ENCODE measurements around the gene NPVF.

The NPVF gene

DNA sequence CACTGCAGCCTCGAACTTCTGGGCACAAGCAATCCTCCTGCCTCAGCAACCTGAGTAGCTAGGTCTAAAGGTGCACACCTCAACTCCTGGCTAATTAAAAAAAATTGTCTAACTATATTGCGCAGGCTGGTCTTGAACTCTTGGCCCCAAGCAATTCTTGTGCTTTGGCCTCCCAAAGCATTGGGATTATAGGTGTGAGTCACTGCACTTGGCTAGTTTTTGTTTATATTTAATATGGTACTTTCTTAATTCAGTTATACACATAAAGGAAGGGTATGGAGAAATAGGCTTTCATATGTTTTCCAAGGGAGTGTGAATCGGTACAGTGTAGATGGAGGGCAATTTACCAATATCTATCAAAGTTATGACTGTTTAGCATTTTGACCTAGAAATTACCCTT lies 20.4 kb downstream of the NPVF start:
- DNase-seq (ENCODE audit: low read depth), result no peak
- no peak overlapping the region for H3K4me3 ChIP-seq (ENCODE audit: low read depth, low read length)
- TF ChIP-seq, protein P1, sequence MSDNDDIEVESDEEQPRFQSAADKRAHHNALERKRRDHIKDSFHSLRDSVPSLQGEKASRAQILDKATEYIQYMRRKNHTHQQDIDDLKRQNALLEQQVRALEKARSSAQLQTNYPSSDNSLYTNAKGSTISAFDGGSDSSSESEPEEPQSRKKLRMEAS (IDR thresholded peaks at IDR 0.05; ENCODE audit: low read depth, low read length), result no peak
- no peak for TF ChIP-seq POLR2A (IDR thresholded peaks at IDR 0.05; ENCODE audit: extremely low read depth, insufficient read length)
- TF ChIP-seq, protein P2, sequence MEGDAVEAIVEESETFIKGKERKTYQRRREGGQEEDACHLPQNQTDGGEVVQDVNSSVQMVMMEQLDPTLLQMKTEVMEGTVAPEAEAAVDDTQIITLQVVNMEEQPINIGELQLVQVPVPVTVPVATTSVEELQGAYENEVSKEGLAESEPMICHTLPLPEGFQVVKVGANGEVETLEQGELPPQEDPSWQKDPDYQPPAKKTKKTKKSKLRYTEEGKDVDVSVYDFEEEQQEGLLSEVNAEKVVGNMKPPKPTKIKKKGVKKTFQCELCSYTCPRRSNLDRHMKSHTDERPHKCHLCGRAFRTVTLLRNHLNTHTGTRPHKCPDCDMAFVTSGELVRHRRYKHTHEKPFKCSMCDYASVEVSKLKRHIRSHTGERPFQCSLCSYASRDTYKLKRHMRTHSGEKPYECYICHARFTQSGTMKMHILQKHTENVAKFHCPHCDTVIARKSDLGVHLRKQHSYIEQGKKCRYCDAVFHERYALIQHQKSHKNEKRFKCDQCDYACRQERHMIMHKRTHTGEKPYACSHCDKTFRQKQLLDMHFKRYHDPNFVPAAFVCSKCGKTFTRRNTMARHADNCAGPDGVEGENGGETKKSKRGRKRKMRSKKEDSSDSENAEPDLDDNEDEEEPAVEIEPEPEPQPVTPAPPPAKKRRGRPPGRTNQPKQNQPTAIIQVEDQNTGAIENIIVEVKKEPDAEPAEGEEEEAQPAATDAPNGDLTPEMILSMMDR (IDR thresholded peaks at IDR 0.05; ENCODE audit: low read depth, low read length), result no peak
- TF ChIP-seq MYC (IDR thresholded peaks at IDR 0.05; ENCODE audit: low read depth, low read length), result no peak

DNA sequence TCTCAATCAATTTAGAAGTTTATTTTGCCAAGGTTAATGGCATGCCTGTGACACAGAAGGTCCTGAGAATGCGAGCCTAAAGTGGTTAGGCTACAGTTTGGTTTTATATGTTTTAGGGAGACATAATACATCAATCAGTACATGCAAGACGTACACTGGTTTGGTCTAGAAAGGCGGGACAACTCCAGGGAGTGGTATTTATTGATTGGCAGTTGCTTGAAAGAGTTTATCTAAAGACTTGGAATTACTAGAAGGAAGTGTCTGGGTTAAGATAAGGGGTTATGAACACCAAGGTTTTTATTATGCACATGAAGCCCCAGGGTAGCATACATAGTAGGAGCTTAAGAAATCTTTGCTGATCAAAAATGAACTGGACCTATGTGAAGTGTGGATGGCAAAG lies 21.5 kb downstream of the NPVF start:
- H3K4me3 ChIP-seq (ENCODE audit: low read depth, low read length), result no peak overlapping the region
- TF ChIP-seq POLR2A (IDR thresholded peaks at IDR 0.05; ENCODE audit: extremely low read depth, insufficient read length), result no peak
- DNase-seq (ENCODE audit: low read depth), result no peak

DNA sequence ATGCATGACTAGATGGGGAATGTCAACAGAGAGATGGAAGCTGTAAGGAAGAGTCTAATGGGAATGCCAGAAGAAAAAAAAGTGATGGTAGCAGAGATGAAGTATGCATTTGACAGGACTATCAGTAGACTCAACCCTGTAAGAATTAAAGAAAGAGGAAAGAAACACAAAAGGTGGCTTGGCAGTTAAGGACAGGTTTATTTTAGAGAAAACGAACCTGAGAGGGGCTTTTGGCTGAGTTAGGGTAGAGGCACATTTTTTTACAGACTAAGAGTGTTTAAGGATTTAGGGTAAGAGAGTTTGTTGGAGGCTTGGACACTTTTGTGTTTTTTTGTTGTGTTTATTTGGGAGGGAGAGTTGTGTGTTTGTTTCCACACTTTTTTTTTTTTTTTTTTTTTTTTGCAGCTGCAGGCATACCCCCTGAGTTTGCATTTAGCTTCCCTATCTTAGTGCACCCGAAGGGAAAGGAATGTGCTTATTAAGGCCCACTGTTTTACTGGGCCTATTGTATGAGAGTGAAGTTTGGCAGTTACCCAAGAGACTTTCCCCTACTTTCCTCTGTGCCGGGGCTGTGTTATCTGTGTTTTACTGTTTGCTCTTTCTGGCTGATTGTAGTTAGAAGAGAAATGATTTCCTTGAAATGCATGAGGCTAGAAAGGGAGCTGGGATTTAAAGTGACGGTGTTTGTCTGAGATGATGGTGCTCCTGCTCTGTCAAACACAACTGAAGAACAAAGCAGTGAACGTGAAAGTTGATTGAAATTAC lies 32.0 kb downstream of the NPVF start:
- no peak for DNase-seq (ENCODE audit: low read depth)
- H3K4me3 ChIP-seq (ENCODE audit: low read depth, low read length), result no peak overlapping the region
- TF ChIP-seq, protein P1 (IDR thresholded peaks at IDR 0.05; ENCODE audit: low read depth, low read length), result no peak
- no peak for TF ChIP-seq MYC (IDR thresholded peaks at IDR 0.05; ENCODE audit: low read depth, low read length)
- TF ChIP-seq, protein P2 (IDR thresholded peaks at IDR 0.05; ENCODE audit: low read depth, low read length), result no peak
- no peak for TF ChIP-seq POLR2A (IDR thresholded peaks at IDR 0.05; ENCODE audit: extremely low read depth, insufficient read length)

DNA sequence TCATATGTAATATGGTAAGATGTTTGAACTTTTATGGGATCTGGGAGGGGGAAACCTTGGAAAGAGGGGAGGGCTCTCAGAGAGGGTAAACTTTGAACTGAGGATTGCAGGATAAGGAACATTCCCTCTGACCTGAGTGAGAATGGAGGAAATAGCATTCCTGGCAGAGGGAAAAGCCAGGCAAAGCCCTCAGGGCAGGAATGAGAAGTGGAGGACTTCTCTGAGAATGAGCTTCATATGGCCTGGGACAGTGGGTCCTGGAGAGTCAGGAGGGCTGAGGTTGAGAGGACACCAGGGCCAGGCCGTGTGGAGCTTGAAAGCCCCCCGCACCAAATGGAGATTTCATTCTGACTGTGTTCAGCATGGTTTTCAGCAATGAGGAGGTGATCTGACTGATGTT lies 34.2 kb downstream of the NPVF start:
- no peak for TF ChIP-seq MYC (IDR thresholded peaks at IDR 0.05; ENCODE audit: low read depth, low read length)
- TF ChIP-seq, protein P2 (IDR thresholded peaks at IDR 0.05; ENCODE audit: low read depth, low read length), result no peak
- TF ChIP-seq, protein P1 (IDR thresholded peaks at IDR 0.05; ENCODE audit: low read depth, low read length), result no peak
- DNase-seq (ENCODE audit: low read depth), result no peak
- no peak overlapping the region for H3K4me3 ChIP-seq (ENCODE audit: low read depth, low read length)

DNA sequence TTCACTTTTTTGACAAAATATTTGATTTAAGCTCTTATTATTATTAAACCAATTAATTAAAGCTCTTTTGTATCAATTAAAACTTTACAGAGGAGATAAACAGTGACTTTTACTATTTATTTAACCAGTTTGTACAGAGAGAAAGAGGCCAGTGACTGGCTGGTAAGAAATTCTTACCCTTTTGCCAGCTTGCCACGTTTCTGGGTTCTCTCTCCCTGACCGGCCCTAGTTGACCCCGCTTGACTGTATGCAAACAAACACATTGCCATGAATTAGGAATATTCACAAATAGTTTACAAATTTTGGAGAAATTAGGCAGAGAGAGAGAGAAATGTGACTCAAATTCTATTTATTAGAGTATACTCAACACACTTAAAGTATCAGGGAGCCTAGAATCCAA lies 36.2 kb downstream of the NPVF start:
- no peak for DNase-seq (ENCODE audit: low read depth)
- TF ChIP-seq MYC (IDR thresholded peaks at IDR 0.05; ENCODE audit: low read depth, low read length) (no peak), POLR2A (IDR thresholded peaks at IDR 0.05; ENCODE audit: extremely low read depth, insufficient read length) (no peak)
- TF ChIP-seq, protein P2 (IDR thresholded peaks at IDR 0.05; ENCODE audit: low read depth, low read length), result no peak
- TF ChIP-seq, protein P1 (IDR thresholded peaks at IDR 0.05; ENCODE audit: low read depth, low read length), result no peak

DNA sequence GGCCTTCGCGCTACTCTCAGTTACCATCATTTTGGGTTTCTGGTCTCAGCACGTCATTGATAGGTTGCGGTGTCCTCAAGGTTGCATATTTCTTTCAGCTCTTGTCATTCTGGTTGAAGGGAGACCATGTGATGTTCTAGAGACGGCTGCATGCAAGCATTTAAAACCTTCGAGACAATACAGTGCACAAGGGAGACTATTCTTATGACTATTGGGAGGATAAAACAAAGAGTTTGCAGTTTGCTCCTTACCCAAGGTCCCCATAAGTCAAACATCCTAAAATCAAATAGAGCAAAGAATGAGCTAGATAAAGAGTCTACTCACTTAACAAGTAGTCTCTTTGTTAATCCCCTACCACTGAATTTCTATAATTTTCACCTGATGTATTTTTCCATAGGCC lies 39.1 kb downstream of the NPVF start:
- no peak overlapping the region for H3K4me3 ChIP-seq (ENCODE audit: low read depth, low read length)
- no peak for DNase-seq (ENCODE audit: low read depth)
- TF ChIP-seq, protein P1 (IDR thresholded peaks at IDR 0.05; ENCODE audit: low read depth, low read length), result no peak
- TF ChIP-seq POLR2A (IDR thresholded peaks at IDR 0.05; ENCODE audit: extremely low read depth, insufficient read length) (no peak), MYC (IDR thresholded peaks at IDR 0.05; ENCODE audit: low read depth, low read length) (no peak)

More for the DNA sequence above, 36.2 kb downstream of the NPVF start:
- H3K4me3 ChIP-seq (ENCODE audit: low read depth, low read length), result no peak overlapping the region

All from NB4 (cell line).